IPS-NIHi11 (cell line): Measurements from ENCODE around the gene FLG.
A peak's percentile ranks its signal among the peaks of the same experiment; 100 is the strongest.
"Not testable (repeated sequence)": the region's sequence is repeated elsewhere in the genome, so short reads cannot be mapped to it uniquely, and the experiment has no call there.

Source experiments
- DNase-seq: peaks from one replicate; pipeline ENCODE4 v3.0.0; 2012; ENCODE audit warnings: mixed read lengths, low spot score

FLG gene

GRCh38 chr1:152325111-152325510 lies at the start of gene FLG:
Gene FLG, minus strand, starts transcription at chr1:152325239. Its CDS starts 9,783 bp downstream, at chr1:152315456.
- DNase-seq, result no peak

- no peak for DNase-seq
These were observed 49.4 kb upstream of the FLG start for GRCh38 chr1:152374451-152374850.

- no peak for DNase-seq
These were observed 47.6 kb upstream of the FLG start for GRCh38 chr1:152372672-152373071.

- no peak for DNase-seq
These were observed 42.4 kb upstream of the FLG start for GRCh38 chr1:152367436-152367835.

GRCh38 chr1:152359906-152360305 lies 34.9 kb upstream of the FLG start, which contains the start of gene FLG2:
Gene FLG2, minus strand, starts transcription at chr1:152360006. Its CDS starts 1,122 bp downstream, at chr1:152358884.
- no peak for DNase-seq

GRCh38 chr1:152356736-152357135 lies 31.7 kb upstream of the FLG start:
- no peak for DNase-seq

GRCh38 chr1:152349611-152350010 lies 24.6 kb upstream of the FLG start:
- DNase-seq, result no peak

GRCh38 chr1:152348447-152348846 lies 23.4 kb upstream of the FLG start:
- DNase-seq, result no peak

- peak; percentile 14 for DNase-seq
These were observed 22.2 kb upstream of the FLG start for GRCh38 chr1:152347116-152347728.

GRCh38 chr1:152344438-152344837 lies 19.4 kb upstream of the FLG start:
- DNase-seq, result no peak

- DNase-seq, result no peak
These were observed 18.0 kb upstream of the FLG start for GRCh38 chr1:152343006-152343405.

- no peak for DNase-seq
These were observed 10.4 kb upstream of the FLG start for GRCh38 chr1:152335399-152335798.

GRCh38 chr1:152328801-152329391 lies 3.9 kb upstream of the FLG start:
- no peak for DNase-seq

GRCh38 chr1:152313970-152314369 lies 11.1 kb downstream of the FLG start:
- no peak for DNase-seq

GRCh38 chr1:152313319-152313801 lies 11.7 kb downstream of the FLG start:
- DNase-seq, result no peak

- DNase-seq, result not testable (repeated sequence)
These were observed 12.9 kb downstream of the FLG start for GRCh38 chr1:152312169-152312568.

GRCh38 chr1:152309955-152310354 lies 15.1 kb downstream of the FLG start:
- no peak for DNase-seq

- DNase-seq, result not testable (repeated sequence)
These were observed 15.6 kb downstream of the FLG start for GRCh38 chr1:152309320-152309901.

- DNase-seq, result not testable (repeated sequence)
These were observed 16.3 kb downstream of the FLG start for GRCh38 chr1:152308758-152309157.

GRCh38 chr1:152307970-152308369 lies 17.1 kb downstream of the FLG start:
- DNase-seq, result not testable (repeated sequence)

- DNase-seq, result not testable (repeated sequence)
These were observed 18.9 kb downstream of the FLG start for GRCh38 chr1:152306123-152306522.

- not testable (repeated sequence) for DNase-seq
These were observed 20.3 kb downstream of the FLG start for GRCh38 chr1:152304773-152305172.

GRCh38 chr1:152303139-152303872 lies 21.7 kb downstream of the FLG start:
- not testable (repeated sequence) for DNase-seq
